ENCODE results near the gene GTF3C4.

DNA sequence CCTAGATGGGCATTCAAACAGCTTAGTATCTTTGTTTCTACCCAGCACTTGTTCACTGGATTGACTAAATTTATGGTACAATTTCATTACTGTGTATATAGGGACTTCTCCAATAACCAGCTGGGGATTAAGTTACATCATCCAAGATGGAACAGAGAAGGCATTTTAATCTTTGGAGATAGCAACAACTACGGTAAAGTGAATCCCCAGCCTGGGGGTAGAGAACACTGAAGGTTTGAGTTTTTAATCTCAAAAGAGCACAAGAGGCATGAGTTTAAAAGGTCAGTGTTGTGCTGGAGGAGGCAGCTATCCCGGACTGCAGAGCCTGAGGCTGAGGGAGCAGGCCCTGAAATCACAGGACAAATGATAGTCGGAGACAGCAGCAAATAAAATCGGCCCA is 29.0 kb upstream of the GTF3C4 start:
- TF ChIP-seq, protein P1, sequence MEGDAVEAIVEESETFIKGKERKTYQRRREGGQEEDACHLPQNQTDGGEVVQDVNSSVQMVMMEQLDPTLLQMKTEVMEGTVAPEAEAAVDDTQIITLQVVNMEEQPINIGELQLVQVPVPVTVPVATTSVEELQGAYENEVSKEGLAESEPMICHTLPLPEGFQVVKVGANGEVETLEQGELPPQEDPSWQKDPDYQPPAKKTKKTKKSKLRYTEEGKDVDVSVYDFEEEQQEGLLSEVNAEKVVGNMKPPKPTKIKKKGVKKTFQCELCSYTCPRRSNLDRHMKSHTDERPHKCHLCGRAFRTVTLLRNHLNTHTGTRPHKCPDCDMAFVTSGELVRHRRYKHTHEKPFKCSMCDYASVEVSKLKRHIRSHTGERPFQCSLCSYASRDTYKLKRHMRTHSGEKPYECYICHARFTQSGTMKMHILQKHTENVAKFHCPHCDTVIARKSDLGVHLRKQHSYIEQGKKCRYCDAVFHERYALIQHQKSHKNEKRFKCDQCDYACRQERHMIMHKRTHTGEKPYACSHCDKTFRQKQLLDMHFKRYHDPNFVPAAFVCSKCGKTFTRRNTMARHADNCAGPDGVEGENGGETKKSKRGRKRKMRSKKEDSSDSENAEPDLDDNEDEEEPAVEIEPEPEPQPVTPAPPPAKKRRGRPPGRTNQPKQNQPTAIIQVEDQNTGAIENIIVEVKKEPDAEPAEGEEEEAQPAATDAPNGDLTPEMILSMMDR (IDR thresholded peaks at IDR 0.05; ENCODE audit: insufficient read depth, low read depth, low read length): no peak
- no peak for TF ChIP-seq EZH2 (IDR thresholded peaks at IDR 0.05; ENCODE audit: insufficient read depth, low read length)

Data from astrocyte (in vitro differentiated cells and primary cell).